22Rv1 (cell line): ENCODE results near the gene TSEN2.

ENCODE experiments used
- CTCF ChIP-seq: fragments of 450-650 bp; IDR thresholded peaks from 2 replicates; pipeline ENCODE4 v1.5.1; 2017; ENCODE audit warnings: mild to moderate bottlenecking
- ZFX ChIP-seq: fragments of 450-650 bp; IDR thresholded peaks from 2 replicates; pipeline ENCODE4 v1.6.1; 2017; ENCODE audit warnings: antibody characterized with exemption, borderline replicate concordance

GRCh38 chr3:12566976-12567375, 82.7 kb downstream of the TSEN2 start:
- no peak for TF ChIP-seq CTCF
- TF ChIP-seq ZFX = no peak
